Erythroblast (primary cell): ENCODE measurements around the gene TGFBR2.

Experiments used
- GATA1 ChIP-seq: IDR thresholded peaks from 2 replicates; pipeline ENCODE4 v1.6.1; 2011; ENCODE audit warnings: low read depth, mild to moderate bottlenecking, control low read depth, low read length, moderate library complexity
- POLR2A ChIP-seq: IDR thresholded peaks from 2 replicates; pipeline ENCODE4 v1.6.1; 2011; ENCODE audit warnings: mild to moderate bottlenecking, low read length

- TF ChIP-seq POLR2A (no peak), GATA1 (no peak)
These were observed 82.6 kb downstream of the TGFBR2 start for GRCh38 chr3:30688776-30689641.
